NCI-H526 treated with DMSO at 0.1 percent for 48 hours (cell line): ENCODE data around the gene TRNAU1AP.
"Not testable (repeated sequence)": the region's sequence is repeated elsewhere in the genome, so short reads cannot be mapped to it uniquely, and the experiment has no call there.

ENCODE experiments used
- DNase-seq: peaks from one replicate; lab custom pipeline; 2025; lab: John Stamatoyannopoulos, UW

Gene TRNAU1AP

GRCh38 chr1:28552758-28553663, at the start of gene TRNAU1AP:
TSS of gene TRNAU1AP (plus strand) at chr1:28553085. CDS start at chr1:28553111, 26 bp downstream.
- peak; percentile 93 for DNase-seq

- DNase-seq: no peak
Measured at GRCh38 chr1:28503117-28503516, 49.8 kb upstream of the TRNAU1AP start.

GRCh38 chr1:28505406-28506187, 47.3 kb upstream of the TRNAU1AP start, which contains the start of gene RCC1:
TSS of gene RCC1 (plus strand) at chr1:28506043. CDS start at chr1:28529867, 23,824 bp downstream.
- DNase-seq: peak; percentile 97

GRCh38 chr1:28506907-28507246, 46.0 kb upstream of the TRNAU1AP start:
- DNase-seq: no peak

GRCh38 chr1:28507247-28507645, 45.6 kb upstream of the TRNAU1AP start:
- no peak for DNase-seq

GRCh38 chr1:28507646-28508434, 45.0 kb upstream of the TRNAU1AP start:
- no peak for DNase-seq

GRCh38 chr1:28508435-28508754, 44.5 kb upstream of the TRNAU1AP start:
- no peak for DNase-seq

GRCh38 chr1:28509705-28510272, 43.1 kb upstream of the TRNAU1AP start:
- DNase-seq: no peak

- DNase-seq: no peak
Measured at GRCh38 chr1:28510273-28510969, 42.5 kb upstream of the TRNAU1AP start.

GRCh38 chr1:28510970-28511440, 41.9 kb upstream of the TRNAU1AP start:
- DNase-seq: no peak

GRCh38 chr1:28512058-28512611, 40.8 kb upstream of the TRNAU1AP start:
- no peak for DNase-seq

- not testable (repeated sequence) for DNase-seq
Measured at GRCh38 chr1:28514445-28514933, 38.4 kb upstream of the TRNAU1AP start.

GRCh38 chr1:28516518-28516956, 36.3 kb upstream of the TRNAU1AP start:
- no peak for DNase-seq

- DNase-seq: no peak
Measured at GRCh38 chr1:28517649-28517999, 35.3 kb upstream of the TRNAU1AP start.

- DNase-seq: peak; percentile 83
Measured at GRCh38 chr1:28518000-28518744, 34.7 kb upstream of the TRNAU1AP start.

GRCh38 chr1:28518745-28519341, 34.0 kb upstream of the TRNAU1AP start:
- DNase-seq: no peak

GRCh38 chr1:28519946-28520725, 32.7 kb upstream of the TRNAU1AP start:
- no peak for DNase-seq

GRCh38 chr1:28520796-28521195, 32.1 kb upstream of the TRNAU1AP start:
- DNase-seq: not testable (repeated sequence)
